Ecto neural progenitor cell (in vitro differentiated cells): ENCODE data around the gene DMD.
"Not testable (repeated sequence)": the region's sequence is repeated elsewhere in the genome, so short reads cannot be mapped to it uniquely, and the experiment has no call there.

Source experiments
- DNase-seq: peaks from one replicate; pipeline ENCODE4 v3.0.0-alpha.2; 2018; ENCODE audit warnings: low spot score

Gene DMD

DNA sequence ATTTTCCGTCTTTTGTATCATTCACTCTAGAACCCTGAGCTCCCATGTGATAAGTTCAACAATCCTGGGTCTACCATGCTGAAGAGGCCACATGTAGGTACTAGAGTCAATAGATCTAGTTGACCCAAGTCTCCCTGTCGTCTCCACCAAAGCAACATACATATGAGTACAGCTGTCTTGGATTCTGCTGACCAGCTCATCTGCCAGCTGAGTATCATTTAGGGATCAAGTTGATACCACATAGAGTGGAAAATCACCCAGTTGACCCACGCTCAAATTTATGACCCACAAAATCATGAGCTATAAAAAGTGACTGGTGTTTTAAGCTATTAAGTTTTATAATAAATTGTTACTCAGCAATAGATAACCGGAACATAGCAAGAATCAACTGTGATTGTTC is 61.8 kb downstream of the DMD start:
- no peak for DNase-seq

DNA sequence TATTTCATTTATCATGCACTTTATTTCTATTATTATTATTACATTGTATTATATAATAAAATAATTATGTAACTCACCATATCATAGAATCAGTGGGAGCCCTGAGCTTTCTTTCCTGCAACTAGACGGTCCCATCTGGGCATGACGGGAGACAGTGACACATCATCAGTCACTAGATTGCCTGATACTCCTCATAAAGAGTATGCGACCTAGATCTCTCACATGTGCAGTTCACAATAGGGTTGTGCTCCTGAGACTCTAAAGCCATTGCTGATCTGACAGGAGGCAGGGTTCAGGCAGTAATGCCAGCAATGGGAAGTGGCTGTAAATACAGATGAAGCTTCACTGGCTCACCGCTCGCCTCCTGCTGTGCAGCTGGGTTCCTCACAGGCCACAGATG is 62.3 kb downstream of the DMD start:
- DNase-seq = no peak

GRCh38 chrX:33142331-33142730 is 69.0 kb downstream of the DMD start:
- DNase-seq = no peak

DNA sequence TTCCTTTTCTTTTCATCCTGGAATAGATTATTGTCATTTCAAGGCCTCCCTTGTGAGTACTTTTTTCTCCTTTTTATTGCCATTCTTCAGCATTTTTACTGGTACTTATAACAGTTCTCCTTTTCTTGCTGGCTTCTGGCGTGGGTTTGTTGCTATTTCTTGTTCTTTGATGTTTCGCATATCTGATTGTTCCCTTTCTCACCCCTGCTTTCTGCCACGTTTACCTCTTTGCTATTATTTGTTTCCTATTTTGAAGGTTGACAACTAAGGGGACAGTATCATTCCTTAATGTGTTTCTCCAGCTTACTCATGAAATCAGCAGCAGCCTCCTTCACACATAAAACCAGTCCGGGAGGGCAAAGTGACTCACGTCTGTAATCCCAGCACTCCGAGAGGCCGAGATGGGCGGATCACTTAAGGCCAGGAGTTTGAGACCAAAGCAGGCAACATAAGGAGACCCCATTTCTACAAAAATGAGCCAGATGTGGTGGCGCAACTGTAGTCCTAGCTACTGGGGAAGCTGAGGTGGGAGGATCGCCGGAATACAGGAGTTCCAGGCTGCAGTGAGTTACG is 72.6 kb downstream of the DMD start:
- DNase-seq = no peak

- no peak for DNase-seq
Measured at GRCh38 chrX:33134164-33134563, 77.2 kb downstream of the DMD start.

DNA sequence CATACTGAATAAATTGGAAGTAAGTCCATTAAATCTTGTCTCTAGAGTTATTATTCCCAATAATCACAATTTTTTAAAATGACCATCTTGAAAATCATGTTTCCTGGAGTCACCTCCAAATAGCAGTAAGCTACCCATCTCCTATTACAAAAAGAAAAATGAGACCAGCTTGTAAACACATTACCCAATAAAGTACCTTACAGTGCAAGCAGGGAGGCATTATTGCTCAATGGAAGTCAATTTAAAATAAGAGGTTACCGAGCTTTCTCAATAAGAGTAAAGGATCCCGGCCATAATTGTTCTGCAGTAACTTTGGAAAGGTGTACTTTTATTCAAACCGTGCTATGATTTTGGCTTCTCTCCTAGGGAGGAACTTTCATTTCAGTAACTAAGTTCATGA is 78.0 kb downstream of the DMD start:
- no peak for DNase-seq

DNA sequence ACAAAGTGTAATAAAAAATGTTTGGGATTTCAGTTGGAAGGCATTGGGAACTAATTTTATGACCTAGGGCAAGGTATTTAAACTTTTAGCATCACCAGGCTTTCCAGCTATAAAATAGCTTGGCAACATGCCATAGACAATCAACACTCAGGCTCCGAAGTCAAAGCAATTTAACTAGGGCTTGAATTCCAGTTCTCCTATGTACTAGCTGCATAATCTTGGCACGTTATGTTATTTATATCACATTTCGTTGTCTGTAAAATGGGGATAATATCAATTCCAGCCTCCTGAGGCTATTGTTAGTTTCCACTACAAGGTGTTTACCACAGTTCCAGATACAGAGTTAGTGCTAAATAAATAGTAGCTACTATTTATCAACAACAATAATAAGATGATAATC is 78.8 kb downstream of the DMD start:
- DNase-seq = no peak

GRCh38 chrX:33129607-33130006 is 81.7 kb downstream of the DMD start:
- DNase-seq = no peak

DNA sequence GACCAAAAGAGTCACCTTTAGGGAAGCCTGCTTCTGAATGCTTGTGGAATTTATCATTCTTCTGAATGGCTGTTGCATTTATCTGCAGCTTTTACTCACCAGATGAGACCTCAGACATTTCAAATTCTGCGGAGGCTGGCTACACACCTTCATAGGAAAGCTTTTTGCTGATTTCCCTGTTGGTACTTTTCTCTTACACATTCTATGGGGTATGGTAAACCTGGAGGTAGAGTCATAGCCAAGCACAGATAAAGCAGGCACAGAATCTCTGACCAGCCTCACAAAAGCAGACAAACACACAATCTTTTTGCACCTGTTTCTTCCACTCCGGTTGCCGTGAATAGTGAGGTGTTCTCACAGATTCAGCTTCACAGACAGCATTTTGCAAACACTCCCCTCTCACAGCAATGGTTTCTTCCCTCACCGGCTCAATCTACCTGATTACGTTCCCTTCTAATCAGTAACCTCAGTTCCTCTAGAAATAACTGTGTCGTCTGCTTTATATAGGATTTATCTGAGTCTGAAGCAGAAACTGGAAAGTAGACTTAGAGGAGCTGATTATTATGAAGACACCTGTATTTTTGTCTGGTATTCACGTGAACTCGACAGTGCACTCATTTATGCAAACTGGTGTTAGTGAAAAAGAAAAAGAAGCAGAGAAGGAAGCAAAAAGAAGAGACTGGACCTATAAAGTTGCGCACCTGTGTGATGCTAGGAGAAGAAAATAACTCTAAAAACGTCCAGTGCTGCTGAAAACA is 83.1 kb downstream of the DMD start:
- DNase-seq = no peak

- no peak for DNase-seq
Measured at GRCh38 chrX:33126469-33126868, 84.9 kb downstream of the DMD start.

GRCh38 chrX:33109858-33110257 is 101.5 kb downstream of the DMD start:
- no peak for DNase-seq

DNA sequence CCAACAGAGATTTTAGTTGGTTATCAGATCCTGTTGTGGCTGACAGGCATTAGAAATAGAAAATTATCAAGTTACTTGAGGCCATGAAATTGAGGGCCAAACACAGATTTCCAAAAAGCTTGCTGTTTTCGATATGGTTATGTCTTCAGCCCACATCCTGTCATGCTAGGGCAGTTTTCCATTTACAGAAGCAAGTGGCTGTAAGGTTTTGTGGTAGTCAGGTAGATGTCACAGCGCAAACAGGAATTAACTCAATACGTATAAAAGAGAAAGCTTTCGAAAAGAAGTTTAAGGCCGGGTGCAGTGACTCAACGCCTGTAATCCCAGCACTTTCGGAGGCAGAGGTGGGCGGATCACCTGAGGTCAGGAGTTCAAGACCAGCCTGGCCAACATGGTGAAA is 104.6 kb downstream of the DMD start:
- DNase-seq = no peak

- DNase-seq = no peak
Measured at GRCh38 chrX:33095079-33095478, 116.3 kb downstream of the DMD start.

DNA sequence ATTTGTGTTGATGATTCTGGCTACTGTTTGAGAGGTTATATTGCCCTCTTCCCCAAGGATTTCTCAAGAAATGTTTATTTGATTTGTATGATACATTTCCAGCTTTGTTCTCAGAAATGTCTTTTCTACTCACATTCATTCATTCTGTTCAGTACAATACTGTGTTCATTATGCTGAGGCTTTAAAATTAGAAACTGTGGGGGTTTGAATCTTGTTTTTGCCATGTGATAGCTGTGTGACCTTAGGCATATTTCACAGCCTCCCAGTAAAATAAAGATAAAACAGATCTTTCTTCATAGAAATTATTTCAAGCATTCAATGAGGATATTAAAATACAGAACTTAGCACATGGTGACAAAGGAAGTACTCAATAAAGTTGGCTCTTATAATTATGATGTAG is 123.9 kb downstream of the DMD start:
- no peak for DNase-seq

- no peak for DNase-seq
Measured at GRCh38 chrX:33086886-33087285, 124.5 kb downstream of the DMD start.

DNA sequence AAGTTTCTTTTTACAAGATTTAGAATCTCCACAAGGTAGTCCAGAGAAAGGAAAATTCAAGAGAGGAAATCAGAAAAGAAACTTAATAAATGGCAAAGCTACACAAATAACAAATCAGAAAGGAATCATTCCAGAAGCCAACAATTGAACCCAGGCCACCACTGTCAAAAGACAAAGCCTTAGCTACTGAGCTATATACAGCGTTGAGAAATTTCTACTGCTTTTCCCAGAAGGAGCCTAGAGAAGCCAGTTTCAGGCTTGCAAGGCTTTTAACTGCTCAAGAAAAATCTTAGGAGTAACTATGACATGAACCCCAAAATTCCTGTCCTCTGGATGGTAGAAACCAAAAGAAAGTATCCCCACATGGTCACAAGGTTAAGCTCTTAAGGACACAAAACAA is 129.0 kb downstream of the DMD start:
- no peak for DNase-seq

DNA sequence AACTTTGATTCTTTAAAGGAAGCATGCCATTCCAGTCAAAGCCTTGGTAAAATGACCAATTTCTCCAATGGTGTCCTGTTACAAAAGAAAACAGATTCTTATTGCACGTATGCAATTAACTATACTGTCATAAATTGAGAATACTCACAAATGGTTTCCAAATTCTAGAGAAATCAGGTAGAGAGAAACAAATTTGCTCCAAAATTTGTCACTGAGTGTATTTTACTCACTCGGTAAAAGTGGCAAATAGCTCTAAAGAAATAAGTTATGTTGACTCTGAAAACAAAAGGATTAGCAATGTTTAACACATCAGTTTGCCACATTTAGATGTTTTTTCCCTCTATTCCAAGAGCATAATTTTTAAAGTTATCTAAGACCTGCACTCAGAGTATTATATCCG is 133.1 kb downstream of the DMD start:
- DNase-seq = no peak

- not testable (repeated sequence) for DNase-seq
Measured at GRCh38 chrX:33073660-33074059, 137.7 kb downstream of the DMD start.

DNA sequence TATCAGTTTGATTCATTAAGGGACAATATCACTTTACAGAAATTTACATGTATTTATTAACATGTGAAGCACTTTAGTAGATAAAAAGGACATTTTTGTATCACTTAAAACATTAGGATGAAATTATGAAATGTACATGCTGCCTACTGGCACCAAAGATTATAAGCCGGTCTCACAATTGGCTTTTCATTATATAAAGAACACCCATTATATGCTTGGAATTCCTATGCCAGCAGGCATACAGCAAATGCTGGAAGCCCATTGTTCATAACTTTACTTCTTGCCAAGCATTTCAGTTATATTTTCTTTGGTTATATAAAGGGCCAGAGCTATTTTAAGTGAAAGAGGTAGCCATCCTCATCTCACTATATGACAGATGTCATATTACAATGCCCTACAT is 145.9 kb downstream of the DMD start:
- no peak for DNase-seq

GRCh38 chrX:33062041-33062440 is 149.3 kb downstream of the DMD start:
- no peak for DNase-seq

- no peak for DNase-seq
Measured at GRCh38 chrX:33053001-33053400, 158.3 kb downstream of the DMD start.

DNA sequence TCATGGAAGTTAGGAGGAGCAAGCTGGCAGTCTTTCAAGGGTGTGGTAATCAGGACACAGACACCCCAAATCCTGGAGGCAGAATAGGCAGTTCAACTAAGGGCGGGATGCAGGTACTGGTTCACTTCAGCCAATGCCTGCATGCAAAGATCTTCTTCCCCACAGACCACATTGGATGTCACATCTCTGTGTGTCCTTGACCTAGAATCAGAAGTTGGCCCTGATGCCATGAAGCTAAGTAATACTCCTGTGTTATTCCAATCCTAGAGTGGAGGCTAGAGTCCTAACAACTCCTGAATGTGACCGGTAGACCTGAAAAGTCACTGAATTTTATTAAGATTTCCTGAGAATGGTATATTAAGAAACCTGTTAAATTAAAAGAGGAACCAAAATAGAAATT is 165.5 kb downstream of the DMD start:
- no peak for DNase-seq

- no peak for DNase-seq
Measured at GRCh38 chrX:33045245-33045644, 166.1 kb downstream of the DMD start.

GRCh38 chrX:33041141-33041540 is 170.2 kb downstream of the DMD start:
- DNase-seq = no peak
